NCI-H187 treated with DMSO at 0.1 percent for 48 hours (cell line): Measurements from ENCODE around the gene FREM2.

Experiments
- DNase-seq: peaks from one replicate; lab custom pipeline; 2025; lab: John Stamatoyannopoulos, UW

FREM2 gene

GRCh38 chr13:38686577-38687245 is at the start of gene FREM2:
FREM2 (plus strand) TSS chr13:38687077; CDS start chr13:38687345, 268 bp downstream.
- DNase-seq = peak; percentile 5

- DNase-seq = no peak
Observed at GRCh38 chr13:38637576-38637975, 49.3 kb upstream of the FREM2 start.

GRCh38 chr13:38641164-38641948 is 45.5 kb upstream of the FREM2 start:
- DNase-seq = no peak

- no peak for DNase-seq
Observed at GRCh38 chr13:38647312-38647711, 39.6 kb upstream of the FREM2 start.

GRCh38 chr13:38648912-38649311 is 38.0 kb upstream of the FREM2 start:
- DNase-seq = no peak

GRCh38 chr13:38656699-38657098 is 30.2 kb upstream of the FREM2 start:
- DNase-seq = no peak

- DNase-seq = no peak
Observed at GRCh38 chr13:38657191-38657590, 29.7 kb upstream of the FREM2 start.

GRCh38 chr13:38658906-38659305 is 28.0 kb upstream of the FREM2 start:
- no peak for DNase-seq

GRCh38 chr13:38661010-38661675 is 25.7 kb upstream of the FREM2 start:
- DNase-seq = no peak

GRCh38 chr13:38662362-38662761 is 24.5 kb upstream of the FREM2 start:
- no peak for DNase-seq

GRCh38 chr13:38664906-38665305 is 22.0 kb upstream of the FREM2 start:
- DNase-seq = no peak

- no peak for DNase-seq
Observed at GRCh38 chr13:38667526-38668109, 19.3 kb upstream of the FREM2 start.

GRCh38 chr13:38669234-38669964 is 17.5 kb upstream of the FREM2 start:
- no peak for DNase-seq

GRCh38 chr13:38670627-38671026 is 16.2 kb upstream of the FREM2 start:
- DNase-seq = no peak

- DNase-seq = no peak
Observed at GRCh38 chr13:38671980-38672379, 14.9 kb upstream of the FREM2 start.

GRCh38 chr13:38674208-38674607 is 12.7 kb upstream of the FREM2 start:
- no peak for DNase-seq

GRCh38 chr13:38680912-38681311 is 6.0 kb upstream of the FREM2 start:
- DNase-seq = no peak

GRCh38 chr13:38684714-38685113 is 2.2 kb upstream of the FREM2 start:
- no peak for DNase-seq

- DNase-seq = no peak
Observed at GRCh38 chr13:38685431-38685830, 1.4 kb upstream of the FREM2 start.

GRCh38 chr13:38685974-38686576 is 802 bp upstream of the FREM2 start:
- no peak for DNase-seq
